GM12875 (cell line): Measurements from ENCODE around the gene MATCAP1.
A peak's percentile ranks its signal among the peaks of the same experiment; 100 is the strongest.

Source experiments
- H3K4me3 ChIP-seq: one replicate; pipeline ENCODE4 v1.5.1; 2011; ENCODE audit warnings: low read depth, low read length, control low read depth
- CTCF ChIP-seq: IDR thresholded peaks from 2 replicates; pipeline ENCODE4 v1.5.1; 2011; ENCODE audit warnings: low read depth, mild to moderate bottlenecking, control low read depth, inconsistent platforms, low read length, moderate library complexity, borderline replicate concordance; ENCODE audit not compliant: insufficient read depth

MATCAP1 gene

DNA sequence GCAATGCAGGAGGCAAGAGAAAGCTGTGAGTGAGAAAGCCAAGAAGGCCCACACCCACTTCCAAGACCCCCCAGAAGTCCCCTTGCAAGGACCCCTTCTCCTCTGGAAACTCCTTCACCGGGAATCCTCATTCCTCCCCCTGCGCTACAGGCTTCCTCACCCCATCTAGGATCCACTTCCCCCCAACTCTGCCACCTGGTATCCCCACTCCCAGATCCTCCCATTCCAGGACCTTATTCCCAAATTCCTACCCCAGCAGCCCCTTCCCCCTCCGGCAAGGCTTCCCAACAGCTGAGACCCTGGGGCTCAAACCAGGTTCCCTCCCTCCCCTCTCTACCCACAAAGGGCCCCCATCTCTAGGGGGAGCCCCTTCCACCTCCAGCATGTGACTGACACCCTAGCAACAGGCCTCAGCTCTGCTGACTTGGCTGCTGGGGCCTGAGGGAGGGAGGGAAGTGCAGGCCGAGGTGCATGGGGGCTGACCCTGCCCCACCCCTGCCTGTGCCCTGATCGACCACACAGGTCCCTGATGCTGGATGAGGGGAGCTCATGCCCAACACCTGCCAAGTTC, 17.1 kb downstream of the MATCAP1 start:
- TF ChIP-seq CTCF, result no peak
- no peak overlapping the region for H3K4me3 ChIP-seq

GRCh38 chr16:67166110-67166547, 17.6 kb downstream of the MATCAP1 start:
- no peak for TF ChIP-seq CTCF
- no peak overlapping the region for H3K4me3 ChIP-seq

- TF ChIP-seq CTCF, result no peak
- no peak overlapping the region for H3K4me3 ChIP-seq
These were observed 18.4 kb downstream of the MATCAP1 start for GRCh38 chr16:67165121-67166078.

- TF ChIP-seq CTCF, result no peak
- peak within 1 kb of the TSS; percentile 43 for H3K4me3 ChIP-seq
These were observed 19.1 kb downstream of the MATCAP1 start, which contains the start of gene HSF4 for GRCh38 chr16:67164599-67165061. Gene HSF4, plus strand, starts transcription at chr16:67164745. Its CDS starts 67 bp downstream, at chr16:67164812.

- H3K4me3 ChIP-seq, result no peak overlapping the region
- no peak for TF ChIP-seq CTCF
These were observed 19.7 kb downstream of the MATCAP1 start for GRCh38 chr16:67163999-67164558.

- peak overlapping the region; percentile 43 for H3K4me3 ChIP-seq
- no peak for TF ChIP-seq CTCF
These were observed 20.4 kb downstream of the MATCAP1 start for GRCh38 chr16:67163164-67163998.
